ENCODE results near the gene TAS2R41.
"Not testable (repeated sequence)": the region's sequence is repeated elsewhere in the genome, so short reads cannot be mapped to it uniquely, and the experiment has no call there.

- TF ChIP-seq CTCF (IDR thresholded peaks at IDR 0.05); CHD2 (IDR thresholded peaks at IDR 0.05; ENCODE audit: low read length, partially characterized antibody); NFE2L2 (conservative IDR thresholded peaks at IDR 0.05; ENCODE audit: low read length); MYC (IDR thresholded peaks at IDR 0.05; ENCODE audit: borderline replicate concordance, low read length); HOXA7 (CRISPR knock-in tag; IDR thresholded peaks at IDR 0.05); REST (IDR thresholded peaks at IDR 0.05); MAX (IDR thresholded peaks at IDR 0.05); CBX8 (IDR thresholded peaks at IDR 0.05); RAD21 (conservative IDR thresholded peaks at IDR 0.05 in 1 of 2, IDR thresholded peaks at IDR 0.05 in 1 of 2); MAFK (IDR thresholded peaks at IDR 0.05; ENCODE audit: partially characterized antibody); ZNF302 (CRISPR knock-in tag; IDR thresholded peaks at IDR 0.05); USF2 (IDR thresholded peaks at IDR 0.05): not testable (repeated sequence)
These were observed 5.5 kb upstream of the TAS2R41 start for GRCh38 chr7:143472071-143472689.
